GM19372 (cell line): ENCODE data around the gene RUNX2.

Experiments used
- ATAC-seq: cut with Tn5 transposase; IDR thresholded peaks from one replicate; pipeline ENCODE4 v1.9.1; 2021; ENCODE audit warnings: mild to moderate bottlenecking, low read depth, moderate library complexity; ENCODE audit not compliant: unreplicated experiment

RUNX2 gene

GRCh38 chr6:45633272-45633908 is 305.3 kb downstream of the RUNX2 start:
- no peak for ATAC-seq

GRCh38 chr6:45634231-45634630 is 306.1 kb downstream of the RUNX2 start:
- no peak for ATAC-seq

GRCh38 chr6:45635284-45635867 is 307.2 kb downstream of the RUNX2 start:
- ATAC-seq: no peak

- no peak for ATAC-seq
Observed at GRCh38 chr6:45637056-45637455, 308.9 kb downstream of the RUNX2 start.

- ATAC-seq: no peak
Observed at GRCh38 chr6:45637611-45638257, 309.6 kb downstream of the RUNX2 start.

- no peak for ATAC-seq
Observed at GRCh38 chr6:45640081-45640491, 312.0 kb downstream of the RUNX2 start.

- ATAC-seq: no peak
Observed at GRCh38 chr6:45640811-45641210, 312.7 kb downstream of the RUNX2 start.

GRCh38 chr6:45642331-45643125 is 314.4 kb downstream of the RUNX2 start:
- ATAC-seq: no peak

- no peak for ATAC-seq
Observed at GRCh38 chr6:45643126-45643525, 315.0 kb downstream of the RUNX2 start.

GRCh38 chr6:45644720-45645119 is 316.6 kb downstream of the RUNX2 start:
- ATAC-seq: no peak

- no peak for ATAC-seq
Observed at GRCh38 chr6:45645302-45645701, 317.2 kb downstream of the RUNX2 start.

GRCh38 chr6:45647341-45648261 is 319.5 kb downstream of the RUNX2 start:
- no peak for ATAC-seq

GRCh38 chr6:45648262-45648620 is 320.1 kb downstream of the RUNX2 start:
- ATAC-seq: no peak

GRCh38 chr6:45650524-45651135 is 322.5 kb downstream of the RUNX2 start:
- ATAC-seq: no peak

- ATAC-seq: no peak
Observed at GRCh38 chr6:45651301-45651700, 323.2 kb downstream of the RUNX2 start.

- no peak for ATAC-seq
Observed at GRCh38 chr6:45652416-45652815, 324.3 kb downstream of the RUNX2 start.

- ATAC-seq: no peak
Observed at GRCh38 chr6:45653117-45653883, 325.2 kb downstream of the RUNX2 start.

- no peak for ATAC-seq
Observed at GRCh38 chr6:45654673-45655072, 326.5 kb downstream of the RUNX2 start.
